Esophagus squamous epithelium (tissue), 5 donors: ENCODE measurements around the gene MOGAT1. TPM values are rescaled to one million over a fixed set of nuclear protein-coding genes. Genes with fewer than 3 reads are reported as not detected.
A peak's percentile ranks its signal among the peaks of the same experiment; 100 is the strongest.

Experiments used
- DNase-seq: peaks from one replicate; lab custom pipeline; 2025; lab: John Stamatoyannopoulos, UW
- H3K27ac ChIP-seq, 4 donors: fragments of 200-600 bp; sonication (generic); one replicate each; pipeline ENCODE4 v1.5.1; 2016 to 2019; ENCODE audit warnings: mild to moderate bottlenecking in 1 of 4
- H3K27me3 ChIP-seq, 4 donors: fragments of 200-600 bp; sonication (generic); 1 replicate in 3 of 4; 2 replicates in 1 of 4; pipeline versions ENCODE4 v1.5.1 to v1.6.0; 2017 to 2021; ENCODE audit warnings: antibody characterized with exemption in 1 of 4
- H3K36me3 ChIP-seq, 3 donors: fragments of 200-600 bp; sonication (generic); one replicate each; pipeline ENCODE4 v1.5.1; 2016 to 2019
- H3K4me1 ChIP-seq, 3 donors: fragments of 200-600 bp; sonication (generic); one replicate each; pipeline ENCODE4 v1.5.1; 2017 to 2019
- H3K4me3 ChIP-seq, 4 donors: fragments of 200-600 bp; sonication (generic); 1 replicate in 3 of 4; 2 replicates in 1 of 4; pipeline ENCODE4 v1.5.1; 2016 to 2019; ENCODE audit warnings: mild to moderate bottlenecking in 2 of 4, moderate library complexity in 1 of 4
- H3K9me3 ChIP-seq, 3 donors: fragments of 200-600 bp; sonication (generic); one replicate each; pipeline ENCODE4 v1.5.1; 2016 to 2019
- CTCF ChIP-seq, 6 experiments: fragments of 450-650 bp in 4 of 6; fragments of 200-600 bp in 2 of 6; sonication (generic) in 2 of 6; IDR thresholded peaks; one replicate each; pipeline ENCODE4 v1.5.1; 2016 to 2019; ENCODE audit warnings: antibody characterized with exemption in 6 of 6, mild to moderate bottlenecking in 4 of 6, moderate library complexity in 4 of 6
- POLR2A ChIP-seq, 4 donors: fragments of 450-650 bp; IDR thresholded peaks; one replicate each; pipeline ENCODE4 v1.6.1; 2017; ENCODE audit warnings: antibody characterized with exemption in 4 of 4, mild to moderate bottlenecking in 4 of 4, moderate library complexity in 3 of 4
- WGBS, 2 donors: methylation state at CpG; one replicate each; pipeline ENCODE4 v1.1.5; 2018; 5-methylcytosine and 5-hydroxymethylcytosine counted together
- intact Hi-C: fragments of 100-400 bp; cut with DNase I; formaldehyde crosslinking; loops from one replicate; pipeline ENCODE4 v1.15.0; 2022
- total RNA-seq, 4 donors: library from RNA; depleted of rRNA; stranded (reverse); fragments of >200 nt; gene quantifications; one replicate each; pipeline ENCODE4 v1.1.0, GENCODE V29; 2016
- donor health status: DM: yes; HTN: yes; CAD: no.

The MOGAT1 gene
- total RNA-seq, 4 donors from 2014 or later, result not detected

- H3K4me1 ChIP-seq, result no peaks in the 10 kb centered on the region
- WGBS, 2 donors, result 77 to 85% methylated on average over 3 of the region's 3 CpGs
- no peaks in the 10 kb centered on the region for H3K27me3 ChIP-seq
- no peak for TF ChIP-seq POLR2A (IDR thresholded peaks at IDR 0.05)
- no peak for TF ChIP-seq CTCF (IDR thresholded peaks at IDR 0.05)
- intact Hi-C loops, result no loop called here
- peaks cover 0 to 75% (median 13%) of the 10 kb centered on the region in 3 donors for H3K36me3 ChIP-seq
- H3K27ac ChIP-seq, result no peak overlapping the region
- H3K9me3 ChIP-seq, result no peaks in the 10 kb centered on the region
- H3K4me3 ChIP-seq, result no peak overlapping the region
- no peak for DNase-seq
These were observed 25.4 kb upstream of the MOGAT1 start for GRCh38 chr2:222646008-222646407.

GRCh38 chr2:222649801-222650200, 21.7 kb upstream of the MOGAT1 start:
- 91 to 92% methylated on average over 3 of the region's 3 CpGs for WGBS, 2 donors
- DNase-seq, result no peak
- Histone ChIP-seq H3K4me3 (no peak overlapping the region), H3K36me3 (peaks cover 0 to 37% (median 13%) of the 10 kb centered on the region in 3 donors), H3K27me3 (no peaks in the 10 kb centered on the region), H3K27ac (no peak overlapping the region), H3K4me1 (peaks cover 4 to 34% (median 19%) of the 10 kb centered on the region in 3 donors), H3K9me3 (no peaks in the 10 kb centered on the region)
- intact Hi-C loops, result no loop called here
- TF ChIP-seq CTCF (IDR thresholded peaks at IDR 0.05) (no peak), POLR2A (IDR thresholded peaks at IDR 0.05) (no peak)

GRCh38 chr2:222651718-222652418, 19.6 kb upstream of the MOGAT1 start:
- DNase-seq, result no peak
- Histone ChIP-seq H3K27ac (peak overlapping the region in 2 of 4 donors; percentile 69 to 77), H3K9me3 (no peaks in the 10 kb centered on the region), H3K4me1 (peaks cover 7 to 45% (median 19%) of the 10 kb centered on the region in 3 donors), H3K4me3 (no peak overlapping the region), H3K27me3 (no peaks in the 10 kb centered on the region), H3K36me3 (peaks cover 0 to 24% (median 10%) of the 10 kb centered on the region in 3 donors)
- WGBS, 2 donors, result 90% methylated on average over 3 to 4 of the region's 4 CpGs
- intact Hi-C loops, result no loop called here
- TF ChIP-seq POLR2A (IDR thresholded peaks at IDR 0.05) (no peak), CTCF (IDR thresholded peaks at IDR 0.05) (no peak)

GRCh38 chr2:222652491-222653255, 18.8 kb upstream of the MOGAT1 start:
- intact Hi-C loops, result no loop called here
- no peak overlapping the region for H3K4me3 ChIP-seq
- no peaks in the 10 kb centered on the region for H3K27me3 ChIP-seq
- no peak for TF ChIP-seq POLR2A (IDR thresholded peaks at IDR 0.05)
- no peak for TF ChIP-seq CTCF (IDR thresholded peaks at IDR 0.05)
- peak overlapping the region; percentile 16 to 77 (median 68) for H3K27ac ChIP-seq
- H3K36me3 ChIP-seq, result peaks cover 0 to 16% (median 2%) of the 10 kb centered on the region in 3 donors
- peaks cover 7 to 48% (median 19%) of the 10 kb centered on the region in 3 donors for H3K4me1 ChIP-seq
- no peaks in the 10 kb centered on the region for H3K9me3 ChIP-seq
- no peak for DNase-seq
- 32 to 38% methylated on average over 8 of the region's 8 CpGs for WGBS, 2 donors

- intact Hi-C loops, result no loop called here
- Histone ChIP-seq H3K36me3 (peaks cover 0 to 10% (median 0%) of the 10 kb centered on the region in 3 donors), H3K27me3 (no peaks in the 10 kb centered on the region), H3K27ac (peak overlapping the region in 3 of 4 donors; percentile 27 to 77 (median 68)), H3K4me1 (peaks cover 7 to 48% (median 19%) of the 10 kb centered on the region in 3 donors), H3K9me3 (no peaks in the 10 kb centered on the region), H3K4me3 (no peak overlapping the region)
- TF ChIP-seq POLR2A (IDR thresholded peaks at IDR 0.05), result no peak
- no peak for TF ChIP-seq CTCF (IDR thresholded peaks at IDR 0.05)
- DNase-seq, result no peak
These were observed 18.2 kb upstream of the MOGAT1 start for GRCh38 chr2:222653280-222653679.
